ENCODE data around the gene ANO6. TPM values are rescaled to one million over a fixed set of nuclear protein-coding genes. Genes with fewer than 3 reads are reported as not detected.

The ANO6 gene
- total RNA-seq, 1 experiment from 2014 or later = 46.8 TPM

DNA sequence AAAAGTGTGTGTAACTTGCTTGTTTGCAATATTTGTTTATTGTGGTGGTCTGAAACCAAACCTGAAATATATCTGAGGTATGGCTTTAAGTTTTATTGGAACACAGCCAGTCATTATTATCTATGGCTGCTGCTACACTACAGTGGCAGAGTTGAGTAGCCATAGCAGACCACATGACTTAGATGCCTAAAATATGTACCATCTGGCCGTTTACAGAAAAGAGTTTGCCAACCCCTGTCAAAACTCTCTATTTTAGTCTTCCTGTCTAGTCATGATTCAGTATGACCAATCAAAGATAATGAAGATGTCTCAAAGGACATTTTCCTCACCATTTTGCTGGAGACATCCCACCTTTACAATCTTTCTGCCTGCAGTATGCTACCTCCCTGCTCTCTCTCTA is 242.3 kb downstream of the ANO6 start:
- Mint-ChIP-seq H3K9me3 (no peaks in the 10 kb centered on the region), H3K36me3 (no peaks in the 10 kb centered on the region), H3K27me3 (ENCODE audit: low read depth) (no peaks in the 10 kb centered on the region), H3K4me3 (no peak overlapping the region), H3K27ac (no peak overlapping the region), H3K4me1 (no peaks in the 10 kb centered on the region; the same call in 1 of the 2 replicates)
- CTCF ChIA-PET = no interaction called here
- DNase-seq (ENCODE audit: low spot score) (no peak), ATAC-seq (no peak)
- no peak for TF ChIP-seq GRHL2 (CRISPR knock-in tag; IDR thresholded peaks at IDR 0.05; ENCODE audit: insufficient replicate concordance, severe bottlenecking)
- POLR2A ChIA-PET = no interaction called here

DNA sequence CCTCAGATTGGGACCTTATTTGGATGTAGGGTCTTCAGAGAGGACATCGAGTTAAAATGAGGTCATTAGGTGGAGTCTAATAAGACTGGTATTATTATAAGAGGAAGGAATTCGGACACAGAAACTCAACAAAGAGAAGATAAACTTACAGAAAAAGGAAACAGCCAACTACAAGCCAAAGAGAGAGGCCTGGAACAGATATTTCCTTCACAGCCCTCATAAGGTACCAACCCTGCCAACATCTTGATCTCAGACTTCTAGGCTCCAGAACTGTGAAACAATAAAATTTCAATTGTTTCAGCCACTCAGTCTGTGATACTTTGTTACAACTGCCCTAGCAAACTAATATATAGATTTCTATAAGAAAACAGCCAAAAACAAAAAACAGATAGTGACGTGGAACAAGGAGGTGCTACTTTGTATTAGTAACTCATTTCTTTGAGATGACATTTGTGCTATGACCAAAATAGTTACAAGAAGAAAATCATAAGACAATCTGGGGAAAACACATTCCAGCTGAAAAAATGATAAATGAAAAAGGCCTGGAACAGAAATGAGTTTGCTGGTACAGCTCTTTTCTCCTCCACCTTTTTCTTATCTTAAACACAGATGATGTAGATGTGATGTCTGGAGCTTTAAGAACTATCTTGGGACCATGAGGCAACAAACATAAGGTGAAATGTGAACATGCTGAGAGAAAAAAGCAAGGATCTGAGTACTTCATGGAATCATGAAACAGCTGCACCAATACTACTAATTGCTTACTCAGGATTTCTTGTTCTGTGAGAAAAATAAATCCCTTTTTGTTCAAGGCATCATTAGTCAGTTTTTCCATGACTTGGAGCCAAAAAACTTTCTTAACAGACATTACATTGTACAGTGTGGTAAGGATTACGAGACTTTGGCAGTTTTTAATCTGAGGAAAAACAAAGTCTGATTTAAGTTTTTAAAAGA is 243.2 kb downstream of the ANO6 start:
- Mint-ChIP-seq H3K27ac (no peak overlapping the region), H3K36me3 (no peaks in the 10 kb centered on the region), H3K27me3 (ENCODE audit: low read depth) (no peaks in the 10 kb centered on the region), H3K4me3 (no peak overlapping the region), H3K9me3 (no peaks in the 10 kb centered on the region), H3K4me1 (no peaks in the 10 kb centered on the region; the same call in 1 of the 2 replicates)
- no peak for ATAC-seq
- ChIA-PET POLR2A (no interaction called here), CTCF (no interaction called here)
- no peak for TF ChIP-seq ZNF671 (CRISPR knock-in tag; IDR thresholded peaks at IDR 0.05)
- no peak for TF ChIP-seq ELF4 (CRISPR knock-in tag; IDR thresholded peaks at IDR 0.05; ENCODE audit: low read depth)
- TF ChIP-seq RELA (CRISPR knock-in tag; IDR thresholded peaks at IDR 0.05; ENCODE audit: borderline replicate concordance) = no peak
- no peak for TF ChIP-seq ATF6 (CRISPR knock-in tag; IDR thresholded peaks at IDR 0.05)
- no peak for TF ChIP-seq ATF1 (CRISPR knock-in tag; IDR thresholded peaks at IDR 0.05)
- no peak for TF ChIP-seq AR (CRISPR knock-in tag; IDR thresholded peaks at IDR 0.05)
- no peak for TF ChIP-seq ZNF263 (CRISPR knock-in tag; IDR thresholded peaks at IDR 0.05; ENCODE audit: low read depth)
- TF ChIP-seq, protein P1, sequence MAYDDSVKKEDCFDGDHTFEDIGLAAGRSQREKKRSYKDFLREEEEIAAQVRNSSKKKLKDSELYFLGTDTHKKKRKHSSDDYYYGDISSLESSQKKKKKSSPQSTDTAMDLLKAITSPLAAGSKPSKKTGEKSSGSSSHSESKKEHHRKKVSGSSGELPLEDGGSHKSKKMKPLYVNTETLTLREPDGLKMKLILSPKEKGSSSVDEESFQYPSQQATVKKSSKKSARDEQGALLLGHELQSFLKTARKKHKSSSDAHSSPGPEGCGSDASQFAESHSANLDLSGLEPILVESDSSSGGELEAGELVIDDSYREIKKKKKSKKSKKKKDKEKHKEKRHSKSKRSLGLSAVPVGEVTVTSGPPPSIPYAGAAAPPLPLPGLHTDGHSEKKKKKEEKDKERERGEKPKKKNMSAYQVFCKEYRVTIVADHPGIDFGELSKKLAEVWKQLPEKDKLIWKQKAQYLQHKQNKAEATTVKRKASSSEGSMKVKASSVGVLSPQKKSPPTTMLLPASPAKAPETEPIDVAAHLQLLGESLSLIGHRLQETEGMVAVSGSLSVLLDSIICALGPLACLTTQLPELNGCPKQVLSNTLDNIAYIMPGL (CRISPR knock-in tag; IDR thresholded peaks at IDR 0.05) = no peak
- TF ChIP-seq CBFB (CRISPR knock-in tag; IDR thresholded peaks at IDR 0.05; ENCODE audit: low read depth) = no peak
- TF ChIP-seq, protein P2, sequence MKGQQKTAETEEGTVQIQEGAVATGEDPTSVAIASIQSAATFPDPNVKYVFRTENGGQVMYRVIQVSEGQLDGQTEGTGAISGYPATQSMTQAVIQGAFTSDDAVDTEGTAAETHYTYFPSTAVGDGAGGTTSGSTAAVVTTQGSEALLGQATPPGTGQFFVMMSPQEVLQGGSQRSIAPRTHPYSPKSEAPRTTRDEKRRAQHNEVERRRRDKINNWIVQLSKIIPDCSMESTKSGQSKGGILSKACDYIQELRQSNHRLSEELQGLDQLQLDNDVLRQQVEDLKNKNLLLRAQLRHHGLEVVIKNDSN (CRISPR knock-in tag; IDR thresholded peaks at IDR 0.05) = no peak
- TF ChIP-seq, protein P3, sequence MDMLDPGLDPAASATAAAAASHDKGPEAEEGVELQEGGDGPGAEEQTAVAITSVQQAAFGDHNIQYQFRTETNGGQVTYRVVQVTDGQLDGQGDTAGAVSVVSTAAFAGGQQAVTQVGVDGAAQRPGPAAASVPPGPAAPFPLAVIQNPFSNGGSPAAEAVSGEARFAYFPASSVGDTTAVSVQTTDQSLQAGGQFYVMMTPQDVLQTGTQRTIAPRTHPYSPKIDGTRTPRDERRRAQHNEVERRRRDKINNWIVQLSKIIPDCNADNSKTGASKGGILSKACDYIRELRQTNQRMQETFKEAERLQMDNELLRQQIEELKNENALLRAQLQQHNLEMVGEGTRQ (CRISPR knock-in tag; IDR thresholded peaks at IDR 0.05) = no peak
- TF ChIP-seq, protein P4, sequence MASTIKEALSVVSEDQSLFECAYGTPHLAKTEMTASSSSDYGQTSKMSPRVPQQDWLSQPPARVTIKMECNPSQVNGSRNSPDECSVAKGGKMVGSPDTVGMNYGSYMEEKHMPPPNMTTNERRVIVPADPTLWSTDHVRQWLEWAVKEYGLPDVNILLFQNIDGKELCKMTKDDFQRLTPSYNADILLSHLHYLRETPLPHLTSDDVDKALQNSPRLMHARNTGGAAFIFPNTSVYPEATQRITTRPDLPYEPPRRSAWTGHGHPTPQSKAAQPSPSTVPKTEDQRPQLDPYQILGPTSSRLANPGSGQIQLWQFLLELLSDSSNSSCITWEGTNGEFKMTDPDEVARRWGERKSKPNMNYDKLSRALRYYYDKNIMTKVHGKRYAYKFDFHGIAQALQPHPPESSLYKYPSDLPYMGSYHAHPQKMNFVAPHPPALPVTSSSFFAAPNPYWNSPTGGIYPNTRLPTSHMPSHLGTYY (CRISPR knock-in tag; IDR thresholded peaks at IDR 0.05) = no peak
- TF ChIP-seq FOXK1 (CRISPR knock-in tag; IDR thresholded peaks at IDR 0.05) = no peak
- TF ChIP-seq IRF2 (CRISPR knock-in tag; IDR thresholded peaks at IDR 0.05; ENCODE audit: borderline replicate concordance, low read depth) = no peak
- no peak for TF ChIP-seq CREM (CRISPR knock-in tag; IDR thresholded peaks at IDR 0.05)
- TF ChIP-seq, protein P5, sequence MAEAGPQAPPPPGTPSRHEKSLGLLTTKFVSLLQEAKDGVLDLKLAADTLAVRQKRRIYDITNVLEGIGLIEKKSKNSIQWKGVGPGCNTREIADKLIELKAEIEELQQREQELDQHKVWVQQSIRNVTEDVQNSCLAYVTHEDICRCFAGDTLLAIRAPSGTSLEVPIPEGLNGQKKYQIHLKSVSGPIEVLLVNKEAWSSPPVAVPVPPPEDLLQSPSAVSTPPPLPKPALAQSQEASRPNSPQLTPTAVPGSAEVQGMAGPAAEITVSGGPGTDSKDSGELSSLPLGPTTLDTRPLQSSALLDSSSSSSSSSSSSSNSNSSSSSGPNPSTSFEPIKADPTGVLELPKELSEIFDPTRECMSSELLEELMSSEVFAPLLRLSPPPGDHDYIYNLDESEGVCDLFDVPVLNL (CRISPR knock-in tag; IDR thresholded peaks at IDR 0.05; ENCODE audit: borderline replicate concordance, low read depth) = no peak
- no peak for TF ChIP-seq NR3C1 (CRISPR knock-in tag; conservative IDR thresholded peaks at IDR 0.05; ENCODE audit: low read depth)
- DNase-seq (ENCODE audit: low spot score) = no peak

Data from WTC11 (cell line).